Amniotic epithelial cell (primary cell): Measurements from ENCODE around the gene NAA60.

Experiments
- DNase-seq: peaks from one replicate; pipeline ENCODE4 v3.0.0-alpha.2; 2010; ENCODE audit warnings: low read depth

Gene NAA60

GRCh38 chr16:3443108-3444031 is at the start of gene NAA60, which contains the start of gene ZNF597:
Gene NAA60, plus strand, starts transcription at chr16:3443680. Its CDS starts 32,548 bp downstream, at chr16:3476228.
Gene ZNF597, minus strand, starts transcription at chr16:3443504. Its CDS starts 351 bp downstream, at chr16:3443153.
- DNase-seq, result peak; percentile 94

- no peak for DNase-seq
Measured at GRCh38 chr16:3400446-3400778, 43.1 kb upstream of the NAA60 start.

DNA sequence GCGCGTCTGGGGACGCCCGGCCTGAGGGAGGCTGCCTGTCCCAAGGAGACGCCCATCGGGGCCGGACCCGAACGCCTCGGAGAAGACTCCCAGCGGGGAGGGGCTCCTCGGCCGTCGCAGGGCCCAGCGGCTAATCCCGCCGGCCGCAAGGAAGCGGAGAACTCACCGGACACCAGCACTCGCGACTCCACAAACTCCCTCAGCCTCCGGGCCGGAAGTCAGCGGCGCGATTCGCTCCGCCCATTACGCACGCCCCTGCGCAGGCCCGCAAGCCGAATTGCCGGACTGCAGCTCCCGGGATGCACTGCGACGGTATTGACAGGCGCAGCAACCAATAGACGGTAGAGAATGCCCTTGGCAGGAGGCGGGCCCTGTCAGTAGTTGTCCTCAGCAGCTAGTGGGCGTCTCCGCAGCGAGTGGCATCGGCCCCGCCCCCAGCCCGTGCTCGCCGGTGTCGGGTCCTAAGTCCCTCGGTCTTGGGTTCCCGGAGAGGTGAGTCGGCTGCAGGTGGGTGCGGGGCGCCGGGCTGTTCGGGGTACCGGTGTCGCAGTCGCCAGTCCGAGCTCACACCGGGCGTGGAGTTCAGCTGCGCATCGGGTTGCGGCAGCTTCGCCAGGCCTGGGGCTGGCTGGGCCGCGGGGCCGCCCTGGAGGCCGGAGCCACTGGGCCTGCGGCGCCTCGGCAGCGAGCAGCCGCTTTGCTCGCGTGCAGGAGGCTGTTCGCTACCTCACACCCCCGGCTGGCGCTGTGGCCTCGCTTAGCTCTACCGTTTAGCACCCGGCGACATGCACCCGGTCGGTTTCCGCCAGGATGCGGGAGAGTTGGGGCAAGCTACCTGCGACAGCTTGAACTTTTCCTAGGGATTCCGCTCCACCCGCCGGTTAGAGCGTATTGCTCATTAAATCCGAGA is 42.4 kb upstream of the NAA60 start, which contains the start of the genes ZNF174 and ZSCAN32:
ZNF174 (plus strand) TSS at position 437 of the 910 bp plus-strand sequence. CDS start 790 bp downstream, outside the sequence.
ZSCAN32 (minus strand) TSS at position 226 of the 910 bp plus-strand sequence. CDS start 3,447 bp downstream, outside the sequence.
- peak; percentile 99 for DNase-seq

DNA sequence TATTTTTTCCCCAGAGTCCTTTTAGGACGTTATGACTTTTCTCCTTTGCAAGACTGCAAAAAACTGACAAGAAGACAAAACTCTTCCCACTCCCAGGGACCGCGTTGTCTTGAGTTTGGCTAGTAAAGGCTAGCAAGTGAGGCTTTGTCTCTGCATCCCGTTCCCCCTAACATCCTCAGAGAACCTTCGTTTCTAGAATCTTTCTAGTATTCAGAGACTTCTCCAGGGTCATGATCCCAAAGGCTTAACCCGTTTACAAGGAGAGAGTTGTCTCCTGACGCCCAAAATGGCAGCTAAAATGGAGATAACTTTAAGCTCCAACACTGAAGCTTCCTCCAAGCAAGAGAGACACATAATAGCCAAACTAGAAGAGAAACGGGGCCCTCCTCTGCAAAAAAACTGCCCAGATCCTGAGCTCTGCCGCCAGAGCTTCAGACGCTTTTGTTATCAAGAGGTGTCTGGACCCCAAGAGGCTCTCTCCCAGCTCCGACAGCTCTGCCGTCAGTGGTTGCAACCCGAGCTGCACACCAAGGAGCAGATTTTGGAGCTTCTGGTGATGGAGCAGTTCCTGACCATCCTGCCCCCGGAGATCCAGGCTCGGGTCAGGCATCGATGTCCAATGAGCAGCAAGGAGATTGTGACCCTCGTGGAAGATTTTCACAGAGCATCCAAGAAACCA is 41.6 kb upstream of the NAA60 start:
- peak; percentile 15 for DNase-seq

- DNase-seq, result no peak
Measured at GRCh38 chr16:3408561-3409197, 34.8 kb upstream of the NAA60 start.

GRCh38 chr16:3413730-3414379 is 29.6 kb upstream of the NAA60 start:
- DNase-seq, result no peak

DNA sequence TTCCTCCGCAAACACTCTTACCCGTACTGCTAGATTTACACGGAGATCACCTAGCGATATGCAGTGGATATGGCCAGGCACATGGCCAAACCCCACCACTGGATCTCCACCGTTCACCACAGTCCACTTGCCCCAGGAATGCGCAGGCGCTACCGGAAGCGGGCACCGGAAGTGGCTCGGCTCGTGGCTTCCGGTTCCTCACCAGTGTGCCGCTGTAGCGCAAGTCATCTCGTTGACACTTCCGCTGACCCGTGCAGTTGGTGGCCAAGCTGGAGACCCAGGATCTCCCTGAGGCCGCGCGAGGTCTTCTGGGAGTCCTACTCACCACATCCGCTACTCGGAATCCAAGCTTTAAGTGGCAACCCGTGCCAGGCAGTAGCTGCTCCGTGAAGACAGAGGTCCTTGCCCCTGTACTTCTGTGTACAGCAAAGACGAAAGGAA is 11.7 kb upstream of the NAA60 start:
- no peak for DNase-seq

GRCh38 chr16:3434373-3434772 is 9.1 kb upstream of the NAA60 start:
- no peak for DNase-seq

GRCh38 chr16:3439637-3440036 is 3.8 kb upstream of the NAA60 start:
- DNase-seq, result no peak

DNA sequence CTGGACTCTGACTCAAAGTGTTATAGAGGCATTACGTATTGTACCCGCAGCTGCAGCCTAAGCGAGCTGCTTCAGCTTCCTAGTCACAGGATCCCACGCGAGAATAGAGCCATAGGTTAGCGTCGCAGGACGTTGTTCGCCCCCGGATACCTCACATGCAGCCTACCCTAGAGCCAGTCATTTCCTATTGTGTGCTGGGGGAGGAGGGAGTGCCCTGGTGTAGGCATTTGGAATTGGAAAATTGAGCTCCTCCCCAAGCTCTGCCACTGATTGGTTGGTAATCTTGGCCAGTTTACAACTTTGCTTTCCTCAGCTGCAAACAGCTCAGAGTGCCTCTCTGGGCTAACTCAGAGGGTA is 530 bp downstream of the NAA60 start:
- DNase-seq, result peak; percentile 70

DNA sequence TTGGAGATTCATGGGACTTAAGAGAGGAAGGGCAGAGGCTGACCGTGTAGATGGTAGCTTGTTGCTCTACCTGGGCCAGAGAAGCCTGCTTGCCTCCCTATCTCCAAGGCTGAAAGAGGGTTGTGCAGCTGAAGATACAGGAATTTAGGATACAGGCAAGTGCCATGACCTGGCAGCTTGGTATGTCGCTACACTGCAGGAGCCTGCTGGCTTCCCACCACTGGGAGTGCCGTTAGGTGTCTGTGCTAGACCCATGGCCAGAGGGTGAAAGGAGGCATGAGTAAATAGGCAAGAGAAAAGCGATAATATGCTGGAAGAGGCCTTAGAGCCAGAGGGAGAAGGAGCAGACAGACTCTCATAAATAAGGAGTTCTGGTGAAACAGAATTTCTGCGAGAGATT is 10.6 kb downstream of the NAA60 start:
- no peak for DNase-seq

- DNase-seq, result peak; percentile 34
Measured at GRCh38 chr16:3454631-3455147, 11.2 kb downstream of the NAA60 start.

- DNase-seq, result peak; percentile 80
Measured at GRCh38 chr16:3457434-3458252, 14.2 kb downstream of the NAA60 start.

DNA sequence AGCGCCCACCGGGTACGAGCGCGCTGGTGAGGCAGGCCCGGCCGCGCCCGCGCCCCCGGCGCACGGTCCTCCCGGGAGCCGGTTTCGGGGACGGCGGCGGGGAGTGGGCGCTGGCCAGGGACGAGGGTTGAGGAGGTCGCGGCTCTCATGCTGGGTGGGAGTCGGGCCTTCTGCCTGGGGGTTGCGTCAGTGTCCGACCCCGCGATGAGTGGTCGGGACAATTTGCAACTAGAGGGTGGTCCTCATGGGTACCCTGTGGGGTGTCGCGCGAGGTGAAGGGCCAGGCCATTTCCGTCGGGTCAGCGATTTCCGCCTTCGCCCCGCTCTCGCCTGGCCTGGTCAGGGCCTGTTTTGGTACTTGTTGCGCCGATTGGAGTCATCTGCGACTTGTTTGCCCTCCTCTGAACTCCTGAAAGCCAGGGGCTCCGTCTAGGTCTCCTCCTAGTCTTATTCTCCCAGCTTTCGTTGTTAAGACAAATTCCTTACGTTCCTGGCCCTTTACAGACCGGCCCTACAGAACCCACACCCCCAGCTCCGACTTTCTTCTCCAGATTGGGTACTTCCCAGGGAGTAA is 14.9 kb downstream of the NAA60 start:
- DNase-seq, result peak; percentile 41

DNA sequence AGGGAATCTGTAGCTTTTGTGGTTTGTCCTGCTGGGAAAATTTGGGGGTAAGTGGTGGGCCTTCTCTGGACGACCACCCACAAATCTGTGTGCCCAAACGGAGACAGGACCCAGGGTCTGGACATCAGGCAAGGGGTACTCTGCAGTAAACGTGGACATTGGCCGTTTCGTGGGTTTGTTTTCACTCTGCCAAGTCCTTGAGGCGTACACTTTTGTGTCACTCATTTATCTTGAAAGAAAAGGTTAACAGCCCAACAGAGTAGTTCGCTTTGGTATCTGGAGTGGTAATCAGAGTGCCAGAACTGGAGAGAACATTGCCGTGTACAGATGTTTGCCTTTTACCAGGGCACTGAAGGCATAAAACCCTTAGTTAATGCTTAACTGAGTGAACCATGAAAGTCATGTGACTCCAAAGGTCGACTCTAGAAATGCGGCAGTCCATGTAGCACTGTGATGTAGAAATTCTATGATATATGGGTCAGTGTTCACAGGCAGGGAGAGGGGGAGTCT is 15.4 kb downstream of the NAA60 start:
- DNase-seq, result peak; percentile 67

DNA sequence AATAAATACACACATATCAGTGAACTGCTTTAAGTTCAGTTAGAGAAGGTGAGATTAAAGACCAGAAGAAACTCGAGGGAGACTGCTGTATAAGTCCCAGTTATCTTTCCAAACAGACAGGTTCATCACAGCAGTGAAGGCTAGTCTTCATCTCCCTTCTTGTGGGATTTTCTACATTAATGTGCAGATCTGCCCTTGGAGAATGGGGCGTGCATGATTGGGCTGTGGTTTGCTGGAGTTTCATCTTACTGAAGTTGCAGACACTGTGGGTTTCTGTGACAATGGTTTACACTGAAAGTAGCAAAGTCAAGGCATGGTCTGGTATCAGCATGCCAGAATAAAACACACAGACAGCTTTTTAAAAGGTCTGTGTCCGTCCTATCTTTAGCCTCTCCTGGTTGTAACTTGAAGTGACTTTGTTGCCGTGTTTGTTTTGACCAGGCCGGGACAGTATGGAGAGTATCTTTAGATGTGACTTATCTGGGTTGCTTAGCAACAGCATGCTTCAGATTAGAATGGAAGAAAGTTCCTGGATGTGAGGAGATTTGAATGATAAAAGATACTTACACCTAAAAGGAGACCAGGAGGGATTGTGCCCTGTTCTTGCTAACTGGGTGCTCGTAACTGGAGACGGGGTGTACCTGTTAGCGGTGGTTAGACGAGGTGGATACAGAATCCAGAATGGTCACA is 16.1 kb downstream of the NAA60 start:
- DNase-seq, result peak; percentile 28

- DNase-seq, result peak; percentile 37
Measured at GRCh38 chr16:3460121-3460520, 16.6 kb downstream of the NAA60 start.

GRCh38 chr16:3460585-3460984 is 17.1 kb downstream of the NAA60 start:
- DNase-seq, result no peak
